K562 (cell line): ENCODE data around the gene PACSIN3. TPM values are rescaled to one million over a fixed set of nuclear protein-coding genes. Genes with fewer than 3 reads are reported as not detected.

ENCODE experiments used
- ATAC-seq: fragments of 200-7000 bp; cut with Tn5 transposase; 3 replicates; pipeline ENCODE4 v1.9.1; 2020; ENCODE audit warnings: moderate library complexity
- BruUV-seq: library from RNA; stranded (reverse); fragments of 400-500 nt; replicated peaks from 2 replicates; lab custom pipeline; 2021; lab: Mats Ljungman, UMichigan
- CTCF ChIA-PET: fragments of 300-600 bp; formaldehyde crosslinking; extraction: SDS; loops from one replicate; lab custom pipeline; 2021; ENCODE audit warnings: low intra/inter-chr PET ratio; lab: Yijun Ruan, JAX
- POLR2A ChIA-PET: fragments of 300-600, 350-650 bp; sonication (Branson Sonifier 250); formaldehyde crosslinking; extraction: SDS; loops from one replicate; lab custom pipeline; 2021; ENCODE audit warnings: antibody characterized with exemption, inconsistent platforms; lab: Yijun Ruan, JAX
- DNase-seq, 4 experiments: peaks; one replicate each; pipeline versions ENCODE4 v3.0.0 to v3.0.0-alpha.2; 2011 to 2018; ENCODE audit warnings: low spot score in 3 of 4, mixed read lengths in 3 of 4; ENCODE audit errors: extremely low read depth in 1 of 4
- FAIRE-seq: peaks from 2 replicates; lab custom pipeline; 2011; peaks lifted over from hg19 to GRCh38; lab: Jason Lieb, UNC
- H2AFZ ChIP-seq: 2 replicates; pipeline ENCODE4 v1.6.0; 2011; ENCODE audit warnings: low read depth, low read length, control low read depth, inconsistent platforms
- H3K27ac ChIP-seq: fragments of 200-600 bp; 3 replicates; pipeline ENCODE4 v1.8.0; 2011; ENCODE audit warnings: low read depth, mild to moderate bottlenecking, control low read depth, inconsistent platforms, low read length, moderate library complexity, mixed read lengths; ENCODE audit errors: extremely low read depth
- H3K27me3 ChIP-seq, 2 experiments: fragments of 300-600 bp in 1 of 2; 2 replicates in 1 of 2; 3 replicates in 1 of 2; pipeline versions ENCODE4 v1.6.0 to v1.8.0; 2011; ENCODE audit warnings: inconsistent platforms in 2 of 2, low read length in 2 of 2, mild to moderate bottlenecking in 1 of 2, mixed read lengths in 1 of 2, moderate library complexity in 1 of 2; ENCODE audit not compliant: control insufficient read depth in 2 of 2, insufficient read depth in 2 of 2
- H3K36me3 ChIP-seq: fragments of 300-600 bp; 3 replicates; pipeline ENCODE4 v1.8.0; 2011; ENCODE audit warnings: mild to moderate bottlenecking, low read length, inconsistent platforms; ENCODE audit not compliant: control insufficient read depth, insufficient read depth
- H3K4me1 ChIP-seq, 2 experiments: fragments of 200-600 bp in 1 of 2; replicated peaks in 1 of 2; 2 replicates in 1 of 2; 3 replicates in 1 of 2; pipeline versions ENCODE4 v1.5.1 to v1.8.0; 2011; ENCODE audit warnings: inconsistent platforms in 2 of 2, low read length in 2 of 2, mild to moderate bottlenecking in 1 of 2, mixed read lengths in 1 of 2, moderate library complexity in 1 of 2; ENCODE audit not compliant: control insufficient read depth in 2 of 2, insufficient read depth in 2 of 2
- H3K4me2 ChIP-seq: 2 replicates; pipeline ENCODE4 v1.6.1; 2011; ENCODE audit warnings: low read length, control low read depth, inconsistent platforms, mixed read lengths; ENCODE audit not compliant: insufficient read depth
- H3K4me3 ChIP-seq: fragments of 200-600 bp; sonication (generic), shearing (Covaris generic); 2 replicates; pipeline ENCODE4 v1.5.1; 2016; ENCODE audit warnings: control low read depth, inconsistent platforms
- H3K79me2 ChIP-seq: fragments of 200-600 bp; 3 replicates; pipeline ENCODE4 v1.8.0; 2011; ENCODE audit warnings: low read length, inconsistent platforms; ENCODE audit not compliant: control insufficient read depth, insufficient read depth
- H3K9ac ChIP-seq, 2 experiments: 2 replicates each; pipeline versions ENCODE4 v1.6.0 to v1.6.1; 2011; ENCODE audit warnings: low read depth in 2 of 2, low read length in 2 of 2, control low read depth in 1 of 2, inconsistent platforms in 1 of 2, mild to moderate bottlenecking in 1 of 2, mixed read lengths in 1 of 2; ENCODE audit not compliant: insufficient read depth in 1 of 2
- H3K9me1 ChIP-seq: one replicate; pipeline ENCODE4 v1.6.0; 2011; ENCODE audit warnings: inconsistent platforms, mild to moderate bottlenecking, low read length, moderate library complexity; ENCODE audit not compliant: control insufficient read depth, insufficient read depth
- H3K9me3 ChIP-seq: replicated peaks from 2 replicates; pipeline ENCODE4 v1.5.1; 2011; ENCODE audit warnings: low read depth, low read length, inconsistent platforms; ENCODE audit not compliant: control insufficient read depth, insufficient read depth
- H4K20me1 ChIP-seq: replicated peaks from 2 replicates; pipeline ENCODE4 v1.6.1; 2011; ENCODE audit warnings: low read length, inconsistent platforms, mixed read lengths; ENCODE audit not compliant: control insufficient read depth, insufficient read depth
- CCNT2 ChIP-seq: IDR thresholded peaks from 2 replicates; pipeline ENCODE4 v1.6.1; 2011; ENCODE audit warnings: borderline replicate concordance, low read depth, mild to moderate bottlenecking, moderate library complexity, mixed read lengths, low read length; ENCODE audit not compliant: insufficient read length; ENCODE audit errors: extremely low read depth
- EP300 ChIP-seq: IDR thresholded peaks from 2 replicates; pipeline ENCODE4 v1.6.1; 2012; ENCODE audit warnings: low read length, improper control_type of control experiment
- NELFE ChIP-seq: IDR thresholded peaks from 2 replicates; pipeline ENCODE4 v1.6.1; 2011; ENCODE audit warnings: mild to moderate bottlenecking; ENCODE audit not compliant: insufficient read depth, insufficient read length
- RBBP5 ChIP-seq: fragments of 200-600 bp; sonication (generic); IDR thresholded peaks from 2 replicates; pipeline ENCODE4 v1.6.1; 2012; ENCODE audit warnings: borderline replicate concordance, mild to moderate bottlenecking, low read length, control low read depth, inconsistent platforms; ENCODE audit not compliant: insufficient read depth, poor library complexity, severe bottlenecking
- RBM15 ChIP-seq: fragments of 200-400 bp; formaldehyde crosslinking; IDR thresholded peaks from 2 replicates; pipeline ENCODE4 v1.6.1; 2018; ENCODE audit warnings: mild to moderate bottlenecking, low read length, moderate library complexity; ENCODE audit not compliant: insufficient read depth
- RFX7 ChIP-seq: fragments of 250-450 bp; sonication (Bioruptor Pico); IDR thresholded peaks from 2 replicates; pipeline ENCODE4 v1.5.1; 2021; ENCODE audit warnings: mild to moderate bottlenecking
- TEAD2 ChIP-seq: fragments of 450-650 bp; IDR thresholded peaks from 2 replicates; pipeline ENCODE4 v1.6.1; 2016; ENCODE audit warnings: missing genetic modification characterization, control low read depth, missing compliant biosample characterization
- ZNF133 ChIP-seq: fragments of 250-450 bp; sonication (Bioruptor Pico); IDR thresholded peaks from 2 replicates; pipeline ENCODE4 v1.4.0; 2020; ENCODE audit warnings: mild to moderate bottlenecking
- ZNF277 ChIP-seq: fragments of 250-450 bp; sonication (Bioruptor Pico); IDR thresholded peaks from 2 replicates; pipeline ENCODE4 v1.8.0; 2022; ENCODE audit warnings: inconsistent platforms, mild to moderate bottlenecking, moderate library complexity, borderline replicate concordance
- ZNF699 ChIP-seq: fragments of 250-450 bp; sonication (Bioruptor Pico); IDR thresholded peaks from 2 replicates; pipeline ENCODE4 v1.8.0; 2021; ENCODE audit warnings: mild to moderate bottlenecking, moderate library complexity; ENCODE audit not compliant: insufficient replicate concordance
- WGBS: fragments of 100-300 bp; shearing (Covaris generic); methylation state at CpG from one replicate; pipeline ENCODE4 v1.1.6; 2016; ENCODE audit warnings: low coverage, mixed read lengths; ENCODE audit not compliant: insufficient coverage; ENCODE audit errors: missing lambda C conversion rate; 5-methylcytosine and 5-hydroxymethylcytosine counted together
- in situ Hi-C: fragments of 300-500 bp; cut with MboI; formaldehyde crosslinking; loops from 4 replicates; pipeline ENCODE4 v1.15.0; 2018; ENCODE audit warnings: inconsistent platforms, mixed read lengths
- intact Hi-C: fragments of 100-400 bp; cut with micrococcal nuclease; formaldehyde crosslinking; loops from 2 replicates; pipeline ENCODE4 v1.14.2; 2022
- polyA plus RNA-seq, 8 experiments: library from polyadenylated mRNA; depleted of rRNA in 4 of 8; stranded (reverse) in 5 of 8; unstranded in 3 of 8; fragments of >200 nt; fragmentation: Nextera tagmentation in 2 of 8; fragmentation: Illumina TruSeq in 1 of 8; extraction: Ambion mirVana in 2 of 8; extraction: Trizol in 1 of 8; gene quantifications; 2 replicates each; pipeline versions ENCODE4 v1.2.1 to v1.2.3, GENCODE V29; 2011 to 2014; ENCODE audit warnings: inconsistent platforms in 1 of 8, missing spikeins in 1 of 8
- total RNA-seq, 7 experiments: library from RNA; depleted of rRNA in 6 of 7; stranded (reverse); fragments of >200 nt in 6 of 7; fragmentation: Illumina TruSeq in 2 of 7; extraction: Trizol in 2 of 7; gene quantifications; 2 replicates each; pipeline versions ENCODE4 v1.2.1 to v1.2.3, GENCODE V29; 2011 to 2021; ENCODE audit warnings: low replicate concordance in 1 of 7
- TF ChIP-seq, protein P1 (sequence below): fragments of 450-650 bp; IDR thresholded peaks from 2 replicates; pipeline ENCODE4 v1.6.1; 2018; ENCODE audit not compliant: partially characterized antibody

The PACSIN3 gene
- total and polyA plus RNA-seq, 9 of the 15 experiments (the other 6 are each of a cell fraction or from before 2014, with no cell fraction given), result 0.13 to 18.1 (median 7.1) TPM

DNA sequence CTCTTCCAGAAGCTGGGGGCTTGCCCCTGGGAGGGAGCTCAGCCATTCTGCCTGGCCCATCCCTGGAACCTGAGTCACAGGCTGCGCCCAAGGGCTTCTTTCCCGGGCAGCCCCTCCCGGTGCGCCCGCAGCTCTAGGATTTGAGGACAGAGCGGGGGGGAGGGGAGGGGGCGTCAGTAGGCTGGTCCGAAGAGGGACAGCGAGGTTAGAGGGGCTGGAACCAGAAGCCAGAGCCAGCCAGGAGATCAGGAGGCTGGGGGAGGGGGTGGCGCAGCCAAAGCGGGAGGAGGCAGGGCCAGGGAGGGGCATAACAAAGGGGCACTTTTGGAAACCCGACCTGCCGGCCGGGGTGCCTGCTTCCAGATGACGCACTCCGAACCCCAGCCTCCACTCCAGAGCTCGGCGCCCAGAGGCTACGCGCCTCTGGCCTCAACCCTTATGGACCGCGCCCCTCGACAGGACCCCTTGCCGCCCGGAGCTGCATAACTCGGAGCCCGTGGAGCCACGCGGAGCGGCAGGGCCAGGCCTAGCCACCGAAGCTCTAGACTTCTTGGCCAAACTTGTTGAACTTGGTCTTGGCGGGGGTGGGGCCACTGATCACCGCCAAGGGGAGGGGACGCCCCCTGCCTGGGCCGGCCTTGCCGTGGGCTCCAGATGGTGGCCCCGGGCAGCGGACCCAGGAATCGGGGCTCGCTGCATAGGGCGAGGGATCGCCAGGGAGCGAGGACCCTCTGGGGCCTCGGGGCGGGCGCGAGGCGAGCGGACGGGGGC lies 744 bp downstream of the PACSIN3 start:
- POLR2A ChIA-PET, result interaction anchor here (0.9 to 2.0 kb wide), 3 partner anchors 13 to 30 kb away, joined by 4 to 7 read pairs (median 5); partner anchors contain the start of gene DDB2
- Histone ChIP-seq H3K4me1 (peaks cover 7 to 38% of the 10 kb centered on the region in 2 experiments), H4K20me1 (no peaks in the 10 kb centered on the region), H3K9ac (peak overlapping the region; percentile 64 to 93), H3K27me3 (peaks cover 2 to 7% of the 10 kb centered on the region in 2 experiments; a peak in 2 of 5 replicates), H3K4me2 (peak overlapping the region; percentile 72), H3K4me3 (peak overlapping the region; percentile 61), H3K79me2 (no peaks in the 10 kb centered on the region), H3K9me3 (no peaks in the 10 kb centered on the region), H3K36me3 (no peaks in the 10 kb centered on the region), H3K9me1 (no peaks in the 10 kb centered on the region), H2AFZ (peak overlapping the region; percentile 86), H3K27ac (peak overlapping the region; percentile 56; the same call in 1 of the 3 replicates)
- no peak for FAIRE-seq
- in situ Hi-C loops, result no loop called here
- ATAC-seq, result peak; percentile 61
- CTCF ChIA-PET, result no interaction called here
- BruUV-seq, result no TSS peak
- 31% methylated on average over 30 of the region's 50 CpGs for WGBS
- intact Hi-C loops, result no loop called here
- DNase-seq, result peak in 2 of 4 experiments; percentile 29 to 30
- no peak for TF ChIP-seq ZNF133 (CRISPR knock-in tag)
- TF ChIP-seq CCNT2, result no peak
- TF ChIP-seq ZNF277 (CRISPR knock-in tag), result no peak
- TF ChIP-seq EP300, result no peak
- no peak for TF ChIP-seq ZNF699 (CRISPR knock-in tag)
- no peak for TF ChIP-seq RBBP5
- TF ChIP-seq, protein P1, sequence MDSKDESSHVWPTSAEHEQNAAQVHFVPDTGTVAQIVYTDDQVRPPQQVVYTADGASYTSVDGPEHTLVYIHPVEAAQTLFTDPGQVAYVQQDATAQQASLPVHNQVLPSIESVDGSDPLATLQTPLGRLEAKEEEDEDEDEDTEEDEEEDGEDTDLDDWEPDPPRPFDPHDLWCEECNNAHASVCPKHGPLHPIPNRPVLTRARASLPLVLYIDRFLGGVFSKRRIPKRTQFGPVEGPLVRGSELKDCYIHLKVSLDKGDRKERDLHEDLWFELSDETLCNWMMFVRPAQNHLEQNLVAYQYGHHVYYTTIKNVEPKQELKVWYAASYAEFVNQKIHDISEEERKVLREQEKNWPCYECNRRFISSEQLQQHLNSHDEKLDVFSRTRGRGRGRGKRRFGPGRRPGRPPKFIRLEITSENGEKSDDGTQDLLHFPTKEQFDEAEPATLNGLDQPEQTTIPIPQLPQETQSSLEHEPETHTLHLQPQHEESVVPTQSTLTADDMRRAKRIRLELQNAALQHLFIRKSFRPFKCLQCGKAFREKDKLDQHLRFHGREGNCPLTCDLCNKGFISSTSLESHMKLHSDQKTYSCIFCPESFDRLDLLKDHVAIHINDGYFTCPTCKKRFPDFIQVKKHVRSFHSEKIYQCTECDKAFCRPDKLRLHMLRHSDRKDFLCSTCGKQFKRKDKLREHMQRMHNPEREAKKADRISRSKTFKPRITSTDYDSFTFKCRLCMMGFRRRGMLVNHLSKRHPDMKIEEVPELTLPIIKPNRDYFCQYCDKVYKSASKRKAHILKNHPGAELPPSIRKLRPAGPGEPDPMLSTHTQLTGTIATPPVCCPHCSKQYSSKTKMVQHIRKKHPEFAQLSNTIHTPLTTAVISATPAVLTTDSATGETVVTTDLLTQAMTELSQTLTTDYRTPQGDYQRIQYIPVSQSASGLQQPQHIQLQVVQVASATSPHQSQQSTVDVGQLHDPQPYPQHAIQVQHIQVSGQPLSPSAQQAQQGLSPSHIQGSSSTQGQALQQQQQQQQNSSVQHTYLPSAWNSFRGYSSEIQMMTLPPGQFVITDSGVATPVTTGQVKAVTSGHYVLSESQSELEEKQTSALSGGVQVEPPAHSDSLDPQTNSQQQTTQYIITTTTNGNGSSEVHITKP, result peak; percentile 62
- TF ChIP-seq RFX7 (CRISPR knock-in tag), result no peak
- no peak for TF ChIP-seq TEAD2 (tag)
- TF ChIP-seq RBM15, result no peak
- TF ChIP-seq NELFE, result no peak
